Caki2 (cell line): ENCODE data around the gene DOC2B. TPM values are rescaled to one million over a fixed set of nuclear protein-coding genes. Genes with fewer than 3 reads are reported as not detected.
"Not testable (repeated sequence)": the region's sequence is repeated elsewhere in the genome, so short reads cannot be mapped to it uniquely, and the experiment has no call there.

Source experiments
- DNase-seq: peaks from one replicate; pipeline ENCODE4 v3.0.0-alpha.2; 2015; ENCODE audit warnings: low read depth
- in situ Hi-C: cut with HindIII; loops from 2 replicates; pipeline ENCODE4 v1.10.0; 2016; ENCODE audit warnings: low sequenced_read_pairs, low pct_unique_long_range_greater_than_20kb, mixed read lengths
- total RNA-seq: library from RNA; depleted of rRNA; stranded (reverse); fragments of >200 nt; shearing (Covaris generic); gene quantifications from 2 replicates; pipeline ENCODE4 v1.2.3, GENCODE V29; 2014; ENCODE audit warnings: low replicate concordance

The DOC2B gene
- total RNA-seq, 1 experiment from 2014 or later = 1.8 TPM

GRCh38 chr17:215563-216478, 34.4 kb upstream of the DOC2B start:
- in situ Hi-C loops = not testable (repeated sequence)
- DNase-seq = peak; percentile 11

- in situ Hi-C loops = no loop called here
- no peak for DNase-seq
Measured at GRCh38 chr17:214881-215331, 33.5 kb upstream of the DOC2B start.

GRCh38 chr17:213286-214105, 32.0 kb upstream of the DOC2B start:
- no peak for DNase-seq
- in situ Hi-C loops = no loop called here

GRCh38 chr17:210402-210801, 29.0 kb upstream of the DOC2B start:
- DNase-seq = no peak
- in situ Hi-C loops = no loop called here

- in situ Hi-C loops = no loop called here
- no peak for DNase-seq
Measured at GRCh38 chr17:208429-208828, 27.0 kb upstream of the DOC2B start.

- in situ Hi-C loops = no loop called here
Measured at GRCh38 chr17:207775-208174, 26.3 kb upstream of the DOC2B start.

GRCh38 chr17:206941-207560, 25.6 kb upstream of the DOC2B start:
- no peak for DNase-seq
- in situ Hi-C loops = no loop called here

More at GRCh38 chr17:207775-208174, 26.3 kb upstream of the DOC2B start:
- DNase-seq = no peak

- DNase-seq, in situ Hi-C loops: not testable (repeated sequence)
Measured at GRCh38 chr17:206484-206883, 25.0 kb upstream of the DOC2B start.

GRCh38 chr17:205817-206216, 24.4 kb upstream of the DOC2B start:
- in situ Hi-C loops = no loop called here
- DNase-seq = no peak

- in situ Hi-C loops = no loop called here
- DNase-seq = no peak
Measured at GRCh38 chr17:205148-205669, 23.8 kb upstream of the DOC2B start.

- in situ Hi-C loops = no loop called here
- no peak for DNase-seq
Measured at GRCh38 chr17:204427-205147, 23.1 kb upstream of the DOC2B start.

- in situ Hi-C loops = no loop called here
Measured at GRCh38 chr17:202501-202951, 21.1 kb upstream of the DOC2B start.

GRCh38 chr17:201736-202135, 20.3 kb upstream of the DOC2B start:
- DNase-seq, in situ Hi-C loops: not testable (repeated sequence)

More at GRCh38 chr17:202501-202951, 21.1 kb upstream of the DOC2B start:
- DNase-seq = no peak

- in situ Hi-C loops, DNase-seq: not testable (repeated sequence)
Measured at GRCh38 chr17:201257-201656, 19.8 kb upstream of the DOC2B start.

GRCh38 chr17:200586-200985, 19.1 kb upstream of the DOC2B start:
- in situ Hi-C loops = no loop called here
- no peak for DNase-seq

- peak; percentile 16 for DNase-seq
- in situ Hi-C loops = no loop called here
Measured at GRCh38 chr17:199806-200545, 18.5 kb upstream of the DOC2B start.

- in situ Hi-C loops = no loop called here
- DNase-seq = no peak
Measured at GRCh38 chr17:199191-199604, 17.7 kb upstream of the DOC2B start.
